ENCODE data around the gene SEC14L5.
"Not testable (repeated sequence)": the region's sequence is repeated elsewhere in the genome, so short reads cannot be mapped to it uniquely, and the experiment has no call there.

The SEC14L5 gene

DNA sequence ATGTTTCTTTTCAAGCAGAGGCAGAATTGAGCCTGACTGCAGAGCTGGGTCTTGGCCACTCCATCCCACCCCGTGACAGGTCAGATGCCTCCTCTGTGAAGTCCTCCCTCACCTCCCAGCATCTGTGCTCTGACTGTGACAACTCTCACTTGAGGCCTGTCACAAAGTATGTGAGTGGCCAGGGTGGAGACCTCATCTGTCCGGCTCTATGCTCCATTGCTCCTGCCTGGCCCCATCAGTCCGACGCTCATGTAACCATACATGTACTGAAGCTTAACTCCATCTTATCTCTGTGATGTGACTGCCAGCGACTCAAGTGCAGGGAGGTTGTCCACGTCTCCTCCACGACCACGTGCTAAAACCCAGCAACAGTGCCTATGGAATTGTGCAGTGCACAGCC, 24.7 kb upstream of the SEC14L5 start:
- no peak for DNase-seq

DNA sequence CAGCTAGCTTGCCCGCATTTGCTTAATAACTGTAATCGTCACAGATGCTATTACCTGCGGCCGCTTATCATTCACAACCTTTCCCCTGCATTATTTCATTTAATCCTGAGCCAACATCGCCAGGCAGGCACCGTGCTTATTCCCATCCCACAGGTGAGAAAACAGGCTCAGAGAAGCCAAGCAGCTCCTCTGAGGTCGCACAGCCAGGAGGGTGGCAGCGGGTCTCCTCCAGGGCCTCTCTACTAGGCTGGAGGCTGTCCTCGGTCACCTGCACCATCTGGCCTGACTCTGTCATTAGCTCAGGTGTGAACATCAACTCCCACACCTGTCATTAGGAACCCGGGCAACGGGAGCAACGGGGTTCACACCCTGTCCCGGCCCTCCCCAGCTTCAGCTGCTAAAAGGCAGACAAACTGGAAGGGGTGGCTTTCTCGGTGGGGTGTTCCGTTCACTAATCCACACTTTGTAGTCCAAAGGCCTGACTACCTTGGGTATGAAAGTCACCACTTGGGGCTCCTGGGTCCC, 24.2 kb upstream of the SEC14L5 start:
- DNase-seq: no peak

GRCh38 chr16:4934591-4934990, 23.5 kb upstream of the SEC14L5 start:
- DNase-seq: no peak

DNA sequence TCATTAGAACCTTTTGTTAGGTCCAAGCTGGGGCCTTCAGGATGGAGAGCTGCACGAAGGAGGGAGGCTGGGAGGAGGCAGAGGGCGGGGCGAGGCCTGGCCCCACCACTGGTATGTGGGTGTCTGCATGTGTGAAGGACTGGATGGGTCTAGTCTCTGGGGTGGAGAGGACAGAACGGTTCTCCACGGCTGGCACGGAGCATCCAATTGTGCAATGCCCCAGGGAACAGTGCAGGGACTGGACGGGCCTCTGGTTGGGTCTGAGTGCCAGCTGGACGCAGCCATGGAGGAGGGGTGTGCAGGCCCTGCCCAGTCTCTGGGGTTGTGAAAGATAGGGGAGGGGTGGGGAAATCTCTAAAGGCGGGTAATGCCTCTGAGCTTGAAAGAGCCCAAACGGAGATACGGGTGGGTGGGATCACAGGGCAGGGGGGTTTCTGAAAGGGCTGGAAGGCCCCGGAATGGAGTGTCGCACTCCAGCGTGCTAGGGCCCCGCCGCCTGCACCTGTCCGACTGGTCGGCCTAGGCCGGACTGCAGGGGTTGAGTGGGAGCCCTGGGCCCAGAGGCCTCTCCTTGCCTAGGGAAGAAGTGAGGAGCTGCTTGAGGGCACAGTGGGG, 22.8 kb upstream of the SEC14L5 start:
- no peak for DNase-seq

DNA sequence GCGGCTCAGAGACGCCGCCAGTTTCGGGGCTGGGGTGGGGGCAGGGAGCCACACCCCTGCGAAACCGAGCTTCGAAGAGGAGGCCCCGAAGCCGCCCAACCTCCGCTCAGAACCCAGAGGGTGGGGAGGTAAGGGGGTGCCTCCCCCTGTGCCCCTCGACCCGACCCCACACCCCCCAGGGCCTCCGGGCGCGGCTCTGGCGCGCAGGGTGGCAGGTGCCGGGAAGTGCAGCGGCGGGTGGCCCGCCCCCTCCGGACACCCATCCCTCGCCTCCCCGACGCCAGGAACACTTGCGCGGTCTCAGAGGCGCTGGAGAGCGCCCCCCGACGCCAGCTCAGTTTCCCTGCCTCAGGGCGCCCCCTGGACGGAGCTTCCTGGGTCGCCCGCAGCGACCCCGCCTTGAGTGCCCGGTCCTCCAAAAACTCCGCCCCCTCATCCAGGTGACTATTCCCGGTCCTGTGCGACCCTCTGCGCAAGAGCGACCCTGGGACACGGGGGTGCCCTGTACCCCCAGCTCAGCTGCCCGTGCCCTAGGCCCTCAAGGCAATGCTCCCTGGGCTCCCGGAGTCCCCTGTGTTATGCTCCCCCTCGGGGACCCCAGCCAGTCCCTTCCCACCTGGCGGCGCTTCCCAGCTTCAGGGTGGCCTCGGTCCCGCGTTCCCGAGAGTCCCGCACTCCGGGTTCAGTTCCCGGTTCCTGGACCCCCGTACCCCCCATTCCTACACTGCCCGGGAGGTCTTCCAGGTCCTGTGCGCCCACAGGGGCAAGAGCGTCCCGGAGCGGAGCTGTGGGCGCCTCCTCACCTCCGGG, 21.7 kb upstream of the SEC14L5 start:
- peak; percentile 40 for DNase-seq

DNA sequence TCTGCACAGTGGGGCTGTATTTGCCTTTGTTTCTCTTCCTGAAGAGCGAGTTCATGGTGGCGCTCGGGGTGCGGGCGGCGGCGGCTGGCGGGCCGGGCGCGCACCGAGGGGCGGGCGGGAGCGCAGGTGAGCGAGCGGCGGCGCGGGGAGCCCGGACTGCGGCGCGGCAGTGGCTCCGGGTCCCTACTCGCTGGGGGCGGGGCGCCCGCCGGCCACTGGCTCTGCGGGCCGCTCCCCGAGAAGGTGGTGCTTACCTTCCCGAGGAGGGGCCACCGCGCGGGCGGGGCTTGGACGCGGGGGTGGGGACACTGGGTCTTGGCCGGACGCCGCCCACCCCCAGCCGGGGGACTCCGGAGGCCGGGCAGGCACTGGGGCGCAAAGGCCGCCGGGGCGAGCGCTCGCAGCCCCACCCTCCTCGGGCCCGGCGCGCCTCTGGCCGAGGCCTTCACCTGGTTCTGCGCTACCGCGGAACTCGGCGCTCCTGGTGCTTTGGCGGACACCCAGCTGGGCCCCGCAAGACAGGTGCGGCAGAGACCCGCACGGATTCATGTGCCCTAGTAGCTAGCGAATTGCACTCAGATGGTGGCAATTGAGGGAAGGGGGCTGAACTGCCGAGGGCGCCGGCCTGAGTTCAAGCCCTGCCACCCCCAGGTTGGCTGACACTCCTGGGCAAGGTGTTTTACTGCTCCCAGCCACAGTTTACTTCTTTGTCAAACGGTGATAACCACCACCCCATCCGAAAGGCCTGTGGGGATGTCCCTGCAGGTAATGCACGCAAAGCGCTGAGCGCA, 20.9 kb upstream of the SEC14L5 start, which contains the start of gene PPL:
Gene PPL (minus strand): TSS at position 158 of the 791 bp plus-strand sequence. CDS start 103 bp downstream, at position 55.
- DNase-seq: no peak

- no peak for DNase-seq
Measured at GRCh38 chr16:4937782-4938682, 20.1 kb upstream of the SEC14L5 start.

GRCh38 chr16:4938683-4939030, 19.5 kb upstream of the SEC14L5 start:
- DNase-seq: no peak

DNA sequence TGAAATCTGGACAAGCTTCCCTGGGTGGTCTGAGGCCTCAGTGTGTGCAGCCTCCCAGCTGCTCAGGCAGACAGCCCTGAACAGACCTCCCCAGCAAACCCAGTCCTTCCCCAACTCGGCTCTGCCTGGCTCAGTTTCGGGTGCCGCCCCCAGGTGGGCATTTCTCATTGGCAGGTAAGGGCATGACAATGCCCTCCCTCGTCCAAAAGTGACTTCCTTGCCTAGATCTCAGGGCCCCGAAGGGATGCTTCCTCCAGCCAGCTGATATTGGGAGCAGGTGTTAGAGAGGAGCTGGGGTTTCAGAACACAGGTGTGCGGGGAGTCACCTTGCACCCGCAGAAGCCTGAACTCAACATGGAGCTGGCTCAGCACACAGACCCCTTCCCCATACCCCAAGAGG, 17.4 kb upstream of the SEC14L5 start:
- DNase-seq: no peak

DNA sequence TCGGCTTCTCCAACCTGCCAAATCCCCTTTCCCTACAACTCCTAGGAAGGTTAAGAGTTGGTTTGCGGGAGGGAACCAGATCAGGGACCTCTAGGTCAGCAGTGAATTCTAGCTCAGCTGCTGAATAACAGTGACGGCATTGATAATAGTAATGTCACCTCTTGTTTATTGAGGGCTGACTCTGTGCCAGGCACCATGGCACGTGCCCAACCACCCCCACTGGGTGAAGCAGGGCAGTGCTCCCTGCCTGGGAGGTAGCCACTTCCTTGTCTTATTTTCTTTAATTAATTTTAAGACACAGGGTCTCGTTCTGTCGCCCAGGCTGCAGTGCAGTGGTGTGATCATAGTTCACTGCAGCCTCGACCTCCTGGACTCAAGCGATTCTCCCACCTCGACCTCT, 15.6 kb upstream of the SEC14L5 start:
- DNase-seq: no peak

- DNase-seq: no peak
Measured at GRCh38 chr16:4944333-4945281, 13.5 kb upstream of the SEC14L5 start.

DNA sequence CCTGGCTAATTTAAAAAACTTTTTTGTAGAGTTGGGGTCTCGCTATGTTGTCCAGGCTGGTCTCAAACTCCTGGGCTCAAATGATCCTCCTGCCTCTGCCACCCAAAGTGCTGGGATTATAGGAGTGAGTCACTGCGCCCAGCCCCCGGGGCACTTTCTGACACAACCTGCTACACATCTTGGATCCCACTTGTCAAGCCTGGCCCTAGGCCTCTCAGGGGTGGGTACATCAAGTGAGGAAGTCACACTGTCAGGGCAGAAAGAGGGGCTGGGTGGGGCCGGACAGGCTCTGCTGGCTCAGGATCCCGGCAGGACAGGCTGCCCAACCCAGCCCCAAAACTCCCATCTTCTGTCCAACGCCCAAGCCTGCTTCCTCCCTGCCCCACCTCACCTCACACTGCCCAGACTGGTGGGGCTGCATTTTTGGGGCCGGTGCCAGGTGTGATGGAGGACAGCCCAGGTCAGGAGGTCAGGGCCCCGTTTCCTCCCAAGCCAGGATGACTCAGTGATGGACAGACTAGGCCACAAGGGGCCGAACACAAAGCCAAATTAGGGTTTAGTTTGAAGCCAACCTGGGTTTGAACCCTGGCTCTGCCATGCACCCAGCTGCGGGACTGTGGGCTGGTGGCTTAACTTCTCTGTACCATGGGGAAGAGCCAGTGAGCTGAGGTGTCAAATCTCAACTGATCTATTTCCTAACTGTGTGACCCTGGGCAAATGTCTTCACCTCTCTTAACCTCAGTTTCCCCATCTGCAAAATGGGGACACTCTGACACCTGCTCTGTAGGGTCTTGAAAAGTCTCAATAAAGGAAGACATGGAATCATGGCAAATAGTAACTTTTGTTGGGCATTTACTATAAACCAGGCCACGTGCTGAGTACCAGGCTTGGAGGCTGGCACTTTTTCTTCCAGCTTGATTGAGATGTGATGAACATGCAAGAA, 12.3 kb upstream of the SEC14L5 start:
- no peak for DNase-seq

DNA sequence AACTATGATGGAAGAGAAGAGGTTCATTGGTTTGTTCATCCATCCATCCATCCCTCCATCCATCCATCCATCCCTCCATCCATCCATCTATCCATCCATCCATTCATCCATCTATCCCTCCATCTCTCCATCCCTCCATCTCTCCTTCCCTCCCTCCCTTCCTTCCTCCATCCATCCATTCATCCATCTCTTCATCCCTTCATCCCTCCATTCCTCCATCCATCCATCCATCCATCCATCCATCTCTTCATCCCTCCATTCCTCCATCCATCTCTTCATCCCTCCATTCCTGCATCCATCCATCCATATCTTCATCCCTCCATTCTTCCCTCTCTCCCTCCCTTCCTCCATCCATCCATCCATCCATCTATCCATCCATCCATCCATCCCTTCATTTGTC, 11.2 kb upstream of the SEC14L5 start:
- no peak for DNase-seq

DNA sequence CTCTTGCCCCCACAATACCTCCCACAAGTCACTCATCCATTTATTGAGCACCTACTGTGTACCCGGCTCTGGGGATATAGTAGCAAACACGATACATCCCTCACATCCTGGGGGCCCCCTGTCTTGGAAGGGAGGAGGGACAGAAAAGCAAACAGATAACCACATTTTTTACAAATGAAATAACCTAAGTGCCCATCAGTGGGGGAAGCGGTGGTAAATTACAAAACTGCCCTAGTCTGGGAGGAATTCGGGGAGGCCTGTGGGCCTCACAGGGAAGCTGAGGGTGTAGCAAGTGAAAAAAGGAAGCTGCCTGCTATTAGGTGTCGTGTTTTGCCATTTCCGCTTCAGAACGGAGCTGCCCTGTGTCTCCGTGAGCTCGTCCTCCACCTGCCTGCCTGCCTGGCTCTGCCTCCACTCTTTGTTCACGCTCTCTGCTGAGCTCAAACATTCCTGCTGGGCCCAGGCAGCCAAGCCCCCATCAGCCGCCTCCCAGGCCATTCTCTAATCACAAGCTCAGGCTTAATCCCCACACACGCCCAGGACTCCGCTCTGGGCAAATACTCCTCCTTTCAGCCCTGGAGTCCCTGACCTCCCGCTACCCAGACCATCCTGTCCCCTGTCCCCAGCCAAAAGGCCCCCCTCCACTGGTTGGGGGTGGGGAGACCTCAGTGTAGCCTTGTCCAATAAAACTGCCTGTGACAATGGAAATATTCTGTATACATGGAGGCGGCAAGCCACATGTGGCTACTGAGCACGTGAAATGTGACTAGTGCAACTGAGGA, 10.2 kb upstream of the SEC14L5 start:
- no peak for DNase-seq

GRCh38 chr16:4948903-4949766, 9.0 kb upstream of the SEC14L5 start:
- no peak for DNase-seq

GRCh38 chr16:4949986-4950385, 8.1 kb upstream of the SEC14L5 start:
- DNase-seq: no peak

DNA sequence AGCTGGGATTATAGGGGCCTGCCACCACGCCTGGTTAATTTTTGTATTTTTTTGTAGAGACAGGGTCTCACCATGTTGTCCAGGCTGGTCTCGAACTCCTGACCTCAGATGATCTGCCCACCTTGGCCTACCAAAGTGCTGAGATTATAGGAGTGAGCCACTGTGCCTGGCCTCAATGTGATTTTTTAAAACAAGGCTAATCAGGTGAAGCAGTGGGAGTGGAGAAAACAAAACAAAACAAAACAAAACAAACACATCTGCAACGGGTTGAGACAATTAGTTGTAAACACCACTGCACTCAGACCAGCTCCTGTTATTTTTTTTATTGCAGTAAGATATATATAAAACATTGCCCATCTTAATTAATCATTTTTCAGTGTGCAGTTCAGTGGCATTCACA, 6.5 kb upstream of the SEC14L5 start:
- not testable (repeated sequence) for DNase-seq

DNA sequence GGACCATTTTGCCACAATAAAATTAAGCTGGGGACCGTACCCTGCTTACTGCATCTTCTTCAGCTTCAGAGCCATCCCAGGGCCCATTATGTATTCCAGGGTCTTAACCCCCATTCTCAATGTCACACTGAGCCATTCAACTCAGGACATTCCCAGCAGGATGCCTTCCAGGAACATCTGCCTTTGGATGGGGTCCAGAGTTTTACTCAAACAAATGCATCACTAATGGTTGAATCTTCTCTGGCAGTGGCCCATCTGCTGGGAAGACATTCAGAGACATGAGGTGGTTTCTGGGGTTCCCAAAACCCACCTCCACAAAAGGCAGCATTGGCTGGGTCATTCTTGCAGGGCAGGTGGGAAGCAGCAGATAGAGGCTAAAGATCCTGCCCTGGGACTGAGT, 3.4 kb upstream of the SEC14L5 start:
- no peak for DNase-seq
